ENCODE measurements around the gene OR11L1. TPM values are rescaled to one million over a fixed set of nuclear protein-coding genes. Genes with fewer than 3 reads are reported as not detected.

The OR11L1 gene
- total RNA-seq, 1 experiment from 2014 or later = not detected

DNA sequence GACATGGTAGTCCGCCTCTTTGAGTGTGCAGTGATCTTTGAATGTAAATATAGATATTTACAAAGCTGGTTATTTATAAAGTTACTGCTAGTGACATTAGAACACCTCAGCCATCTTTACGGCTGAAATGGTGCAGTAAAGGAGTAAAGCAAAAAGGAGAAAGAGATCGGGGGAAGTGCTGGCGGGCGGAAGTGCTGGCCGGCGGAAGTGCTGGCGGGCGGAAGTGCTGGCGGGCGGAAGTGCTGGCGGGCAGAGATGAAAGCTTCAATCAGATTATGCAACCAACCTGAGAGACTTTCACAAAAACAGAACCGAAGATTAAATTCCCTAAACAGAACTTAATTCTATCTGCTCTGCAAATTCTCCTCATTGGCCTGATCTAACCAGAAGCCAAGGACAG lies 16.3 kb downstream of the OR11L1 start:
- no peaks in the 10 kb centered on the region for H3K4me1 ChIP-seq
- H3K27me3 Mint-ChIP-seq (ENCODE audit: insufficient read depth, unreplicated experiment) = no peaks in the 10 kb centered on the region
- ChIA-PET CTCF (no interaction called here), POLR2A (no interaction called here)
- no peak overlapping the region for H3K4me3 Mint-ChIP-seq (ENCODE audit: unreplicated experiment)
- no peaks in the 10 kb centered on the region for H3K9me3 ChIP-seq
- H3K27ac Mint-ChIP-seq (ENCODE audit: unreplicated experiment) = no peak overlapping the region
- H3K9me3 Mint-ChIP-seq (ENCODE audit: unreplicated experiment) = no peaks in the 10 kb centered on the region
- TF ChIP-seq, protein P1, sequence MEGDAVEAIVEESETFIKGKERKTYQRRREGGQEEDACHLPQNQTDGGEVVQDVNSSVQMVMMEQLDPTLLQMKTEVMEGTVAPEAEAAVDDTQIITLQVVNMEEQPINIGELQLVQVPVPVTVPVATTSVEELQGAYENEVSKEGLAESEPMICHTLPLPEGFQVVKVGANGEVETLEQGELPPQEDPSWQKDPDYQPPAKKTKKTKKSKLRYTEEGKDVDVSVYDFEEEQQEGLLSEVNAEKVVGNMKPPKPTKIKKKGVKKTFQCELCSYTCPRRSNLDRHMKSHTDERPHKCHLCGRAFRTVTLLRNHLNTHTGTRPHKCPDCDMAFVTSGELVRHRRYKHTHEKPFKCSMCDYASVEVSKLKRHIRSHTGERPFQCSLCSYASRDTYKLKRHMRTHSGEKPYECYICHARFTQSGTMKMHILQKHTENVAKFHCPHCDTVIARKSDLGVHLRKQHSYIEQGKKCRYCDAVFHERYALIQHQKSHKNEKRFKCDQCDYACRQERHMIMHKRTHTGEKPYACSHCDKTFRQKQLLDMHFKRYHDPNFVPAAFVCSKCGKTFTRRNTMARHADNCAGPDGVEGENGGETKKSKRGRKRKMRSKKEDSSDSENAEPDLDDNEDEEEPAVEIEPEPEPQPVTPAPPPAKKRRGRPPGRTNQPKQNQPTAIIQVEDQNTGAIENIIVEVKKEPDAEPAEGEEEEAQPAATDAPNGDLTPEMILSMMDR (IDR thresholded peaks at IDR 0.05; ENCODE audit: insufficient read depth in 1 of 2, low read depth in 1 of 2, low read length in 1 of 2, severe bottlenecking in 1 of 2, unreplicated experiment in 1 of 2) = no peak
- H3K4me1 Mint-ChIP-seq (ENCODE audit: low read depth, unreplicated experiment) = no peaks in the 10 kb centered on the region
- H3K4me3 ChIP-seq (ENCODE audit: low read depth, low read length) = no peak overlapping the region
- no TSS peak for BruUV-seq (replicated peaks)
- H3K36me3 Mint-ChIP-seq (ENCODE audit: insufficient read depth, unreplicated experiment) = no peaks in the 10 kb centered on the region
- intact Hi-C loops (cut with micrococcal nuclease; ENCODE audit: unreplicated experiment) = no loop called here
- H3K27me3 ChIP-seq (replicated peaks; ENCODE audit: control insufficient read depth, insufficient read depth, low read length) = no peaks in the 10 kb centered on the region
- no peaks in the 10 kb centered on the region for H3K36me3 ChIP-seq (ENCODE audit: control insufficient read depth, insufficient read depth, low read length)
- DNase-seq = no peak

DNA sequence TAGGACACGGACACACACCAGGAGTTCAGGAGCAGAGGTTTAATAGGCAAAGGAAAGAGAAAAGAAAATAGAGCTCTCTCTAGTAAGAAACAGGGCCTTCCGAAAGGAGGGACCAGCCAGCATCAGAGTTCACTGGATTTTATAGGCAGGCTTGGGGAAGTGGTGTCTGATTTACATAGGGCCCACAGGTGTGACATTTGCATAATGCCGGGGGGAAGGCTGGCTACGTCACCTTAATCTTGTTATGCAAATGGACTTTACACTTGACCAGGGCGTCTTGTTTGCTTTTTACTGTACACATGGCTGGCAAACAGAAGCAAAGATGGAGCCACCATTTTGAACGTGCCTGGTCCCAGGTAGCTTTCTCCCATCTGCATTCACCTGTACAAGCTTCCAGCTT lies 17.7 kb downstream of the OR11L1 start, which contains the start of gene OR14A16:
Gene OR14A16, minus strand, starts transcription at position 97 of the 400 bp plus-strand sequence. CDS start 8,390 bp downstream, outside the sequence.
- Mint-ChIP-seq H3K27ac (ENCODE audit: unreplicated experiment) (no peak within 1 kb of the TSS), H3K4me1 (ENCODE audit: low read depth, unreplicated experiment) (no peaks in the 10 kb centered on the region), H3K9me3 (ENCODE audit: unreplicated experiment) (no peaks in the 10 kb centered on the region), H3K4me3 (ENCODE audit: unreplicated experiment) (no peak within 1 kb of the TSS), H3K27me3 (ENCODE audit: insufficient read depth, unreplicated experiment) (no peaks in the 10 kb centered on the region), H3K36me3 (ENCODE audit: insufficient read depth, unreplicated experiment) (no peaks in the 10 kb centered on the region)
- Histone ChIP-seq H3K4me1 (no peaks in the 10 kb centered on the region), H3K36me3 (ENCODE audit: control insufficient read depth, insufficient read depth, low read length) (no peaks in the 10 kb centered on the region), H3K4me3 (ENCODE audit: low read depth, low read length) (no peak within 1 kb of the TSS), H3K27me3 (replicated peaks; ENCODE audit: control insufficient read depth, insufficient read depth, low read length) (no peaks in the 10 kb centered on the region), H3K9me3 (no peaks in the 10 kb centered on the region)
- ChIA-PET POLR2A (no interaction called here), CTCF (no interaction called here)
- no TSS peak for BruUV-seq (replicated peaks)
- TF ChIP-seq, protein P1 (IDR thresholded peaks at IDR 0.05; ENCODE audit: insufficient read depth in 1 of 2, low read depth in 1 of 2, low read length in 1 of 2, severe bottlenecking in 1 of 2, unreplicated experiment in 1 of 2) = no peak
- DNase-seq = no peak
- intact Hi-C loops (cut with micrococcal nuclease; ENCODE audit: unreplicated experiment) = no loop called here

DNA sequence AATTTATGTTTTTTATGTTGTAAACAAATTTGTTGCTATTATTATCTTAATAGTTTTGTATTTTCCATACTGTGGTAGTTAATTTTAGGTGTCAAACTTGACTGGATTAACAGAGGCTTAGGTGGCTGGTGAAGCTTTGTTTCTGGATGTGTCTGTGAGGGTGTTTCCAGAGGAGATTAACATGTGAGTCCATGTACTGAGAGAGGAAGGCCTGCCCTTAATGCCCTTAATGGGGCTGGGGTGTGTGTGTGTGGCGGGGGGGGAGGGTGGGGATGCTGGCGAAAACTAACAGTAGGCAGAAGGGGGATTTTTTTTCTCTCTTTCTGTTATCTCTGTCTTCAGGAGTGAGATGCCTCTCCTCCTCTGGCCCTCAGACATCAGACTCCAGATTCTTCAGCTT lies 19.6 kb downstream of the OR11L1 start:
- no peak for DNase-seq
- Histone ChIP-seq H3K27me3 (replicated peaks; ENCODE audit: control insufficient read depth, insufficient read depth, low read length) (no peaks in the 10 kb centered on the region), H3K36me3 (ENCODE audit: control insufficient read depth, insufficient read depth, low read length) (no peaks in the 10 kb centered on the region), H3K4me3 (ENCODE audit: low read depth, low read length) (no peak overlapping the region), H3K4me1 (no peaks in the 10 kb centered on the region), H3K9me3 (no peaks in the 10 kb centered on the region)
- intact Hi-C loops (cut with micrococcal nuclease; ENCODE audit: unreplicated experiment) = no loop called here
- Mint-ChIP-seq H3K4me1 (ENCODE audit: low read depth, unreplicated experiment) (no peaks in the 10 kb centered on the region), H3K36me3 (ENCODE audit: insufficient read depth, unreplicated experiment) (no peaks in the 10 kb centered on the region), H3K9me3 (ENCODE audit: unreplicated experiment) (no peaks in the 10 kb centered on the region), H3K27ac (ENCODE audit: unreplicated experiment) (no peak overlapping the region), H3K27me3 (ENCODE audit: insufficient read depth, unreplicated experiment) (no peaks in the 10 kb centered on the region), H3K4me3 (ENCODE audit: unreplicated experiment) (no peak overlapping the region)
- ChIA-PET CTCF (no interaction called here), POLR2A (no interaction called here)
- BruUV-seq (replicated peaks) = no TSS peak
- TF ChIP-seq, protein P1 (IDR thresholded peaks at IDR 0.05; ENCODE audit: insufficient read depth in 1 of 2, low read depth in 1 of 2, low read length in 1 of 2, severe bottlenecking in 1 of 2, unreplicated experiment in 1 of 2) = no peak
